GM21526 (cell line): Measurements from ENCODE around the gene DDX55.
A peak's percentile ranks its signal among the peaks of the same experiment; 100 is the strongest.
"Not testable (repeated sequence)": the region's sequence is repeated elsewhere in the genome, so short reads cannot be mapped to it uniquely, and the experiment has no call there.

Experiments
- ATAC-seq: cut with Tn5 transposase; IDR thresholded peaks from one replicate; pipeline ENCODE4 v1.9.1; 2021; ENCODE audit warnings: moderate library complexity; ENCODE audit not compliant: unreplicated experiment, low FRiP score

DDX55 gene

GRCh38 chr12:123601602-123602489, at the start of gene DDX55:
TSS of gene DDX55 (plus strand) at chr12:123602099. CDS start at chr12:123602149, 50 bp downstream.
- ATAC-seq = peak; percentile 63

- ATAC-seq = not testable (repeated sequence)
These were observed 47.8 kb upstream of the DDX55 start for GRCh38 chr12:123554136-123554535.

DNA sequence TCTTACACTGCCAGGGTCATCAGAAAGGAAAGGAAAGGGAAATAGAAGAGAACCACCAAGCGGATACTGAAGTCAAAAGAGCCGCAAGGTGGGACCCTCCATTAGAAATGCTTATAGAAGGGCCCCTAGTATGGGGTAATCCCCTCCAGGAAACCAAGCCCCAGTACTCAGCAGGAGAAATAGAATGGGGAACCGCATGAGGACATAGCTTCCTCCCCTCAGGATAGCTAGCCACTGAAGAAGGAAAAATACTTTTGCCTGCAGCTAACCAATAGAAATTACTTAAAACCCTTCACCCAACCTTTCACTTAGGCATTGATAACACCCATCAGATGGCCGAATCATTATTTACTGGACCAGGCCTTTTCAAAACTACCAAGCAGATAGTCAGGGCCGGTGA, 47.1 kb upstream of the DDX55 start:
- ATAC-seq = not testable (repeated sequence)

GRCh38 chr12:123558487-123558886, 43.4 kb upstream of the DDX55 start:
- not testable (repeated sequence) for ATAC-seq

- no peak for ATAC-seq
These were observed 42.4 kb upstream of the DDX55 start for GRCh38 chr12:123559468-123559867.

GRCh38 chr12:123571343-123571813, 30.5 kb upstream of the DDX55 start:
- no peak for ATAC-seq

GRCh38 chr12:123572391-123572790, 29.5 kb upstream of the DDX55 start:
- no peak for ATAC-seq

- ATAC-seq = no peak
These were observed 28.0 kb upstream of the DDX55 start for GRCh38 chr12:123573870-123574269.

DNA sequence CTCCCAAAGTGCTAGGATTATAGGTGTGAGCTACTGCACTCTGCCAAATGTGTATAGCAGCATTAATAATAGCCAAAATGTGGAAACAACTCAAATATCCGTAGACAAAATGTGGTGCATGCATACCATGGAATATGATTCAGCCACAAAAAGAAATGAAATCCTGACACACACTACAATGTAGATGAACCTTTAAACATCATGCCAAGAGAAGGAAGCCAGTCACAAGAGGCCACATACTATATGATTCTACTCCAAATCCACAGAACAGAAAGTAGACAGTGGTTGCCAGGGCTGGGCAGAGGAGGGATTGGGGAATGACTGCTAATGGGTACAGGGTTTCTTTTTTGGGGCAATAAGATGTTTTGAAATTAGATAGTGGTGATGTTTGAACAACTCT, 25.3 kb upstream of the DDX55 start:
- ATAC-seq = no peak

- no peak for ATAC-seq
These were observed 23.7 kb upstream of the DDX55 start for GRCh38 chr12:123578243-123578642.

DNA sequence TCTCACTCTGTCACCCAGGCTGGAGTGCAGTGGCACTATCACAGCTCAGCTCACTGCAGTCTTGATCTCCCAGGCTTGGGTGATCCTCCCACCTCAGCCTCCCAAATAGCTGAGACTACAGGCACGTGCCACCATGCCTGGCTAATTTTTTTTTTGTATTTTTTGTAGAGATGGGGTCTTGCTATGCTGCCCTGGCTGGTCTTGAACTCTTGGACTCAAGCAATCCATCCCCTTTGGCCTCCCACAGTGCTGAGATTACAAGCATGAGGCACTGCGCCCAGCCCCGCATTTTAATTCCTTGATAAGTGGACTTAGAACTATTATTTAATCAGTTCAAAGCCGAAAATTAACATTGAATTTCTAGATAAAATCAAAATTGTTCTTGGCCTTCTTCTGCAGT, 23.1 kb upstream of the DDX55 start:
- not testable (repeated sequence) for ATAC-seq

DNA sequence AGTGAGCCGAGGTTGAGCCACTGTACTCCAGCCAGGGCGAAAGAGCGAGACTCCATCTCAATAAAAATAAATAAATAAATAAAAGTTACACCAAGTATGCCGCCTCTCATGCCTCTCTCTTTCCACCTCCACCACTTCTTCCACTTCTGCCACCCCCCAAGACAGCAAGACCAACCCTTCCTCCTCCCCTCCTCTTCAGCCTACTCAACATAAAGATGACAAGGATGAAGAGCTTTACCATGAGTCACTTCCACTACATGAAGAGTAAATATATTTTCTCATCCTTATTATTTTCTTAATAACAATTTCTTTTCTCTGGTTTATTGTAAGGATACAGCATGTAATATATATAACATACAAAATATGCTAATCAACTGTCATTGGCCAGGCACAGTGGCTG, 21.1 kb upstream of the DDX55 start:
- ATAC-seq = no peak

DNA sequence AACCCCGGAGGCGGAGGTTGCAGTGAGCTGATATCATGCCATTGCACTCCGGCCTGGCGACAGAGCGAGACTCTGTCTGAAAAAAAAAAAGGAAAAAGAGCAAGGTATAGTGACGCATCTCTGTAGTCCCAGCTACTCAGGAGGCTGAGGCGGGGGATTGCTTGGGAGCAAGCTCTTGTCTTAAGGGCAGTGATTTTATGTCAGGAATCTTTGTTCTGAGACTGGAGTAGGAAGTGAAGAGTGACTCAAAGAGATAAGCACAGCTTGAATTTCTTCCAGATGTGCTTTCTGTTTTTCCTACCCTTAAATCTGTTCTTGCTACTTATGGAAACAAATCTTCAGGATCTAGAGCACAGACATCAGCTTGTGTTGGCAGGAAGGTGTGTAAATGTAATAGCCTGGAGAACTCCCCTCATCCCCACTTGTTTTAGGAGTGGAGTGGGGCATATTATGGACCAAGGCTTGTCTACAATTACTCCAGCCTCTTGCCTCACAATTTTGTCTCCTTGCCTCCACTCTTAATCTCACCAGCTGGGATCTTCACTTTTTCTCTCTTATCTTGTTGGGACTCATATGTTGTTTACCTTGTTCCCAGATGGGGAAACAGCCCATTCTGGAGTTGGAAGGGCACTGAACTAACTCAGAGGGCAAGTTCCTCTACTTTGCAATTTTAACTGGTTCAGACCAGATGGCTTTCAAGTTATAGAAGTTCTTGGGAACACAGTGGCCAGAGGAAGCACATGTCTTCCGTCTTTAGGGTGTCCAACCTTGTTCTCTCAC, 10.0 kb upstream of the DDX55 start:
- no peak for ATAC-seq

DNA sequence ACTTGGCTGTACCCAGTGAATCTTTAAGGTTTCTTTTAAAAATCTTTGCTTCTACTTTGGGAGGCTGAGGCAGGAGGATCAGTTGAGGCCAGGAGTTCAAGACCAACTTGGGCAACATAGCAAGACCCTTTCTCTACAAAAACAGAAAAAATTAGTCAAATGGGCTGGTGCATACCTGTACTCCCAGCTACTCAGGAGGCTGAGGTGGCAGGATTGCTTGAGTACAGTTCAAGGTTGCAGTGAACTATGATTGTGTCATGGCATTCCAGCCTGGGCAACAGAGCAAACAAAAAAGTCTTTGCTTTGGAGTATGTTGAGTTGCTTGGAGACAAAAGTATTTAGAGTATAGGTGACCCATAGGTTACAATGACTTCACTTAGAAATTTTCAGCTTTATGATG, 6.2 kb upstream of the DDX55 start:
- ATAC-seq = no peak

GRCh38 chr12:123597100-123597499, 4.8 kb upstream of the DDX55 start:
- ATAC-seq = no peak

DNA sequence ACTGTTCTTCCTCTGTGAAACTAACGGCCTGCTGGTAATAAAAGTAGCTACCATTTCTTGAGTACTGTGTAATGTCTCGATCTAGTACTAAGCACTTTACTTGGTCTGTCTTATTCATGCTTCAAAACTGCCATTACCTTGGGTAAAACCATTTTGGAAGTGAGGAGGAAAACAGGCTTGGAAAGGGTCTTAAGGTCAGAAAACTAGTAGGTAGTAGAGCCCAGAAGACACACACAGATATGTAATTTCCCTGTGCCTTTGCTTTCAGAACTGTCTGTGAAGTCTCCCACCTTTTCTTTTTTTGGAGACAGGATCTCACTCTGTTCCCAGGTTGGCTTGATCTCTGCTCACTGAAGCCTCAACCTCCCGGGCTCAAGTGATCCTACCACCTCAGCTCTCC, 3.4 kb upstream of the DDX55 start:
- ATAC-seq = no peak

DNA sequence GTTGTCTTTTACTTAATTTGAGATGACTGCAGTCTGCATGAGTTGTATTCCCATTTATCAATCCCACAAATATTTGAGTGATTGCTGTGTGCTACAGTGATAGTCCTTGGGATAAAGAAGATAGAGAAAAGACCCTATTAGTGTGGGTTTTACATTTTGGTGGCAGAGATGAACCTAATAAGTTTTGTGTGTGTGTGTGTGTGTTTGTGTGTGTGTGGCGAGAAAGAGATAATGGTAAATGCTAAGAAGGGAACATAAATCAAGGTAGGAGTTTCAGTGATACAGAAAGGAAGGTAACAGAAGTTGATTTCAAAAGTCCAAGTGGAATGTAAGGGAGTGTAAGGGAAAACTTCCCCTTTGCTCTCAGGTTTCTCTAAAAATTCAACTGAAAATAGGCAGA, 2.6 kb upstream of the DDX55 start:
- ATAC-seq = no peak

GRCh38 chr12:123599721-123600120, 2.2 kb upstream of the DDX55 start:
- no peak for ATAC-seq

GRCh38 chr12:123602651-123603195, 824 bp downstream of the DDX55 start:
- peak; percentile 16 for ATAC-seq

GRCh38 chr12:123603495-123603894, 1.6 kb downstream of the DDX55 start:
- not testable (repeated sequence) for ATAC-seq

GRCh38 chr12:123607756-123608155, 5.9 kb downstream of the DDX55 start:
- ATAC-seq = no peak
